ENCODE measurements around the gene CACNA1D.

The CACNA1D gene

GRCh38 chr3:53863145-53863544, 368.7 kb downstream of the CACNA1D start:
- DNase-seq: no peak

Measured in COR-L47 (cell line).